CD4-positive, alpha-beta T cell (primary cell): Measurements from ENCODE around the gene CABP2. TPM values are rescaled to one million over a fixed set of nuclear protein-coding genes. Genes with fewer than 3 reads are reported as not detected.

Source experiments
- ATAC-seq: fragments of 200-7000 bp; cut with Tn5 transposase; one replicate; pipeline ENCODE4 v1.10.0; 2022; ENCODE audit warnings: mild to moderate bottlenecking; ENCODE audit not compliant: poor library complexity
- CTCF ChIA-PET: fragments of 350-600 bp; sonication (Branson Sonifier 250); formaldehyde crosslinking; loops from one replicate; lab custom pipeline; 2021; ENCODE audit warnings: antibody characterized with exemption, inconsistent platforms; lab: Charles Lee
- POLR2A ChIA-PET: fragments of 350-600 bp; sonication (Branson Sonifier 250); formaldehyde crosslinking; loops from one replicate; lab custom pipeline; 2021; ENCODE audit warnings: antibody characterized with exemption, inconsistent platforms; lab: Charles Lee
- DNase-seq, 14 experiments: peaks; one replicate each; pipeline ENCODE4 v3.0.0-alpha.2; 2013 to 2020; ENCODE audit warnings: mixed read lengths in 2 of 14
- H3K27ac ChIP-seq, 2 donors: one replicate each; pipeline versions ENCODE4 v1.5.1 to v1.7.0; 2013; ENCODE audit warnings: low read length in 2 of 2, low read depth in 1 of 2, mild to moderate bottlenecking in 1 of 2
- H3K27me3 ChIP-seq, 2 experiments: 1 replicate in 1 of 2; 2 replicates in 1 of 2; pipeline versions ENCODE4 v1.6.1 to v1.7.0; 2013; ENCODE audit warnings: low read length in 2 of 2, control low read depth in 1 of 2, mild to moderate bottlenecking in 1 of 2, moderate library complexity in 1 of 2; ENCODE audit not compliant: insufficient read depth in 2 of 2, control insufficient read depth in 1 of 2
- H3K36me3 ChIP-seq: one replicate; pipeline ENCODE4 v1.6.1; 2013; ENCODE audit warnings: low read length, control low read depth; ENCODE audit not compliant: insufficient read depth
- H3K4me1 ChIP-seq: one replicate; pipeline ENCODE4 v1.6.1; 2013; ENCODE audit warnings: low read length, control low read depth; ENCODE audit not compliant: insufficient read depth
- H3K4me3 ChIP-seq: one replicate; pipeline ENCODE4 v1.5.1; 2013; ENCODE audit warnings: mild to moderate bottlenecking, low read length, moderate library complexity
- H3K9me3 ChIP-seq, 2 experiments: 1 replicate in 1 of 2; 2 replicates in 1 of 2; pipeline versions ENCODE4 v1.6.1 to v1.7.0; 2013; ENCODE audit warnings: low read length in 2 of 2, mild to moderate bottlenecking in 2 of 2, control low read depth in 1 of 2, moderate library complexity in 1 of 2; ENCODE audit not compliant: control insufficient read depth in 1 of 2, insufficient read depth in 1 of 2
- H3K27ac Mint-ChIP-seq: one replicate; pipeline ENCODE4 v1.8.0; 2020; ENCODE audit warnings: mixed read lengths
- H3K27me3 Mint-ChIP-seq: one replicate; pipeline ENCODE4 v1.8.0; 2021; ENCODE audit warnings: mixed read lengths
- H3K36me3 Mint-ChIP-seq: one replicate; pipeline ENCODE4 v1.8.0; 2021; ENCODE audit warnings: low read depth, mixed read lengths
- H3K4me1 Mint-ChIP-seq: one replicate; pipeline ENCODE4 v1.8.0; 2021; ENCODE audit warnings: low read depth, mixed read lengths
- H3K4me3 Mint-ChIP-seq: one replicate; pipeline ENCODE4 v1.8.0; 2020; ENCODE audit warnings: mild to moderate bottlenecking, mixed read lengths
- H3K9me3 Mint-ChIP-seq: one replicate; pipeline ENCODE4 v1.8.0; 2020; ENCODE audit warnings: mixed read lengths
- intact Hi-C, 2 experiments: fragments of 100-400 bp; cut with DNase I in 1 of 2; cut with micrococcal nuclease in 1 of 2; formaldehyde crosslinking; loops; one replicate each; pipeline versions ENCODE4 v1.15.1 to v1.9.0; 2023 to 2025; cut with DNase I, micrococcal nuclease
- total RNA-seq, 174 experiments: library from RNA in 2 of 174; stranded (reverse) in 2 of 174; gene quantifications; one replicate each; pipeline ENCODE4 v1.2.3 and lab custom pipeline; 2021 to 2026
- TF ChIP-seq, protein P1 (sequence below): fragments of 200-600 bp; IDR thresholded peaks from one replicate; pipeline ENCODE4 v1.8.0; 2022; ENCODE audit warnings: antibody characterized with exemption, mild to moderate bottlenecking

Gene CABP2
- total RNA-seq, 2 experiments from 2014 or later = not detected

GRCh38 chr11:67504005-67504949 is 19.0 kb downstream of the CABP2 start:
- no peaks in the 10 kb centered on the region for H3K9me3 Mint-ChIP-seq
- H3K36me3 Mint-ChIP-seq = peaks cover 43% of the 10 kb centered on the region
- Histone ChIP-seq H3K27ac (peak overlapping the region; percentile 79 to 82), H3K9me3 (no peaks in the 10 kb centered on the region), H3K4me3 (peak overlapping the region; percentile 97), H3K27me3 (no peaks in the 10 kb centered on the region), H3K4me1 (peaks cover 67% of the 10 kb centered on the region), H3K36me3 (peaks cover 46% of the 10 kb centered on the region)
- peak overlapping the region; percentile 98 for H3K27ac Mint-ChIP-seq
- TF ChIP-seq, protein P1, sequence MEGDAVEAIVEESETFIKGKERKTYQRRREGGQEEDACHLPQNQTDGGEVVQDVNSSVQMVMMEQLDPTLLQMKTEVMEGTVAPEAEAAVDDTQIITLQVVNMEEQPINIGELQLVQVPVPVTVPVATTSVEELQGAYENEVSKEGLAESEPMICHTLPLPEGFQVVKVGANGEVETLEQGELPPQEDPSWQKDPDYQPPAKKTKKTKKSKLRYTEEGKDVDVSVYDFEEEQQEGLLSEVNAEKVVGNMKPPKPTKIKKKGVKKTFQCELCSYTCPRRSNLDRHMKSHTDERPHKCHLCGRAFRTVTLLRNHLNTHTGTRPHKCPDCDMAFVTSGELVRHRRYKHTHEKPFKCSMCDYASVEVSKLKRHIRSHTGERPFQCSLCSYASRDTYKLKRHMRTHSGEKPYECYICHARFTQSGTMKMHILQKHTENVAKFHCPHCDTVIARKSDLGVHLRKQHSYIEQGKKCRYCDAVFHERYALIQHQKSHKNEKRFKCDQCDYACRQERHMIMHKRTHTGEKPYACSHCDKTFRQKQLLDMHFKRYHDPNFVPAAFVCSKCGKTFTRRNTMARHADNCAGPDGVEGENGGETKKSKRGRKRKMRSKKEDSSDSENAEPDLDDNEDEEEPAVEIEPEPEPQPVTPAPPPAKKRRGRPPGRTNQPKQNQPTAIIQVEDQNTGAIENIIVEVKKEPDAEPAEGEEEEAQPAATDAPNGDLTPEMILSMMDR = no peak
- peaks cover 59% of the 10 kb centered on the region for H3K4me1 Mint-ChIP-seq
- ATAC-seq = no peak
- ChIA-PET POLR2A (interaction anchor here (1.2 to 3.0 kb wide), 6 partner anchors 20 to 151 kb away, joined by 3 to 35 read pairs (median 14); partner anchors contain the start of genes AIP, POLD4, PPP1CA and PTPRCAP), CTCF (no interaction called here)
- H3K4me3 Mint-ChIP-seq = peak overlapping the region; percentile 94
- peak in 5 of 14 experiments; percentile 33 to 67 (median 39) for DNase-seq
- H3K27me3 Mint-ChIP-seq = no peaks in the 10 kb centered on the region
- intact Hi-C loops = loop anchor here in 1 of 2 experiments (10.0 kb wide), 1 partner anchor 259 kb away; no protein-coding TSS in a partner anchor

- Mint-ChIP-seq H3K4me3 (peak overlapping the region; percentile 88), H3K36me3 (peaks cover 43% of the 10 kb centered on the region), H3K4me1 (peaks cover 50% of the 10 kb centered on the region), H3K27me3 (no peaks in the 10 kb centered on the region), H3K9me3 (no peaks in the 10 kb centered on the region), H3K27ac (peak overlapping the region; percentile 72)
- H3K36me3 ChIP-seq = peaks cover 55% of the 10 kb centered on the region
- intact Hi-C loops = loop anchor here in 1 of 2 experiments (10.0 kb wide), 1 partner anchor 259 kb away; no protein-coding TSS in a partner anchor
- H3K9me3 ChIP-seq = no peaks in the 10 kb centered on the region
- peaks cover 58% of the 10 kb centered on the region for H3K4me1 ChIP-seq
- CTCF ChIA-PET = no interaction called here
- ATAC-seq (no peak), DNase-seq (peak in 1 of 14 experiments; percentile 33)
- POLR2A ChIA-PET = interaction anchor here (0.8 kb wide), 1 partner anchor 19 kb away, joined by 3 read pairs; no protein-coding TSS in a partner anchor
- TF ChIP-seq, protein P1 = no peak
- no peak overlapping the region for H3K27ac ChIP-seq
- no peaks in the 10 kb centered on the region for H3K27me3 ChIP-seq
- H3K4me3 ChIP-seq = peak overlapping the region; percentile 36
Observed at GRCh38 chr11:67503119-67504004, 19.9 kb downstream of the CABP2 start.
